NCI-H226 (cell line): ENCODE measurements around the gene ISG20L2.
"Not testable (repeated sequence)": the region's sequence is repeated elsewhere in the genome, so short reads cannot be mapped to it uniquely, and the experiment has no call there.

Experiments used
- DNase-seq: peaks from one replicate; pipeline ENCODE4 v3.0.0-alpha.2; 2015

The ISG20L2 gene, protein sequence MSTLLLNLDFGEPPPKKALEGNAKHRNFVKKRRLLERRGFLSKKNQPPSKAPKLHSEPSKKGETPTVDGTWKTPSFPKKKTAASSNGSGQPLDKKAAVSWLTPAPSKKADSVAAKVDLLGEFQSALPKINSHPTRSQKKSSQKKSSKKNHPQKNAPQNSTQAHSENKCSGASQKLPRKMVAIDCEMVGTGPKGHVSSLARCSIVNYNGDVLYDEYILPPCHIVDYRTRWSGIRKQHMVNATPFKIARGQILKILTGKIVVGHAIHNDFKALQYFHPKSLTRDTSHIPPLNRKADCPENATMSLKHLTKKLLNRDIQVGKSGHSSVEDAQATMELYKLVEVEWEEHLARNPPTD

DNA sequence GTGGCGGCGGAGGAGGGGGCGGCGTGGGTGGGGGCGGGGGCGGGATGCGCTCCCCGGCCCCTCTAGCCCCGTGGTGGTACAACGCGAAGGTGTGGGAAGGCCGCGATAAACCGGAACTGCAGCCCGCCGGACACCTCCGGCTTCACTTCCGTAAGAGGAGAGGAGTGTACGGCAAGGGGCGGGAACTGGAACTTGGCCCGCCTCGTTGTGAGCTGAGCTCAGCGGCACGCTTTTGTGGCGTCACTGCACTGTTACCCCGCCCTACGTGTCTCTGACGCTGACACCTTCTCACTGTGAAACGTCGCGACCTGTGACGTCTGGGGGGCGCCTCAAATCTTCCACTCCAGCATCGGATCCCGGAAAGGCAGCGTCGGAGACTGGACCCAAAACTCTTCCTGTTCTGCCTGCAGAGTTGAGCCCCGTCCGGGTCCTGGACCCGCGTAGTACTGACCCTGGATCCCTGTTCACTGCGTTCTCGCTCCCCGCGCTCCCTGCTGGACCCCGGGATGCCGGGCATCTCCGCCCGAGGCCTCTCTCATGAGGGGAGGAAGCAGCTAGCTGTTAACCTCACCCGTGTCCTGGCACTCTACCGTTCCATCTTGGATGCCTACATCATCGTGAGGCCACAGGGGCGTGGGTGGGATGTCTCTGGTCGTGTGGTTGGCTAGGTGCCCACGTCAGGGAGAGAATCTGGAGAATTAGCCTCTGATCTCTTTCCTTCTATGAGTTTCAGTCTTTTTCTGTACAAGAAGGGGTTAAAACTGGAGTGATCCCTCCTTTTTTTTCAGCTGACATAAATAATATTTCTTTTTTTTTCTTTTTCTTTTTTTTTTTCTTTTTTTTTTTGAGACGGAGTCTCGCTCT is at the start of gene ISG20L2:
TSS of gene ISG20L2 (minus strand) at position 168 of the 864 bp plus-strand sequence. CDS start 1,114 bp downstream, outside the sequence.
- peak; percentile 98 for DNase-seq

DNA sequence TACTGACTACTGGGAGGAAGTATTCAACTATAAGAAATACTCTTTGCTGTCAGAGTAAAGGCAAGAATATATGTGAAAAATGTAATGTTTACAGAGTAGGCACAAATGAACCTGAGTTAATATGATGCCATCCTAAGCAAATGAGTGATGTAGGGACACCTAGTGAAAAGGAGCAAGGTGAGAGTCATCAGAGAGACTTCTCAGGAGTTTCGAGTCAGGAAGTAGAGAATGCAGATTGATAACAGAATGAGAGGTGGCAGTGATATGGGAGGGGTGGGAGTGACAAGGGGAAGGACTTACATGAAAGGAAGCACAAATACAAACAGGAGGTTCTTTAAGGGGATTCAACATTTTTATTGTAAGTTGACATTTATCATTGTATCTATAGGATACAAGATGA is 49.0 kb upstream of the ISG20L2 start:
- no peak for DNase-seq

DNA sequence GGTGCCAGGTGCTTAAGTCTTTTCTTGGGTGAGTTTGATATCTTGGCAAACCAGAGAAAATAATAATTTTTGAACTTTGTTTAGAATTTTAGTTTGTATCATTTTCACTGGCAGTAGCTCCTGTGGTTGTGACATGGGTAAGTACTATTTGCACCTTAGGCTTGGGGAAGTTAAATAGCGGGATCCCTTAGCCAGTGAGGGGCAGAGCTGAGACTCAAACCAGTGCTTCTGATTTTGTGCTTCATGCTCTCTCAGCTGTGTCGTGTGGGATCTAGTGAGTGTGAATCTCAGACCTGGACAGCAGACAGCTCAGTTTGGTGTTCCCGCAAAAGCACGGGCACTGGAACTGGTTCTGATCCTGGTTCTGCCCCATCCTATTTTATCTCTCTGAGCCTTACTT is 48.4 kb upstream of the ISG20L2 start:
- DNase-seq, result no peak

- no peak for DNase-seq
Measured at GRCh38 chr1:156775799-156776198, 47.2 kb upstream of the ISG20L2 start.

DNA sequence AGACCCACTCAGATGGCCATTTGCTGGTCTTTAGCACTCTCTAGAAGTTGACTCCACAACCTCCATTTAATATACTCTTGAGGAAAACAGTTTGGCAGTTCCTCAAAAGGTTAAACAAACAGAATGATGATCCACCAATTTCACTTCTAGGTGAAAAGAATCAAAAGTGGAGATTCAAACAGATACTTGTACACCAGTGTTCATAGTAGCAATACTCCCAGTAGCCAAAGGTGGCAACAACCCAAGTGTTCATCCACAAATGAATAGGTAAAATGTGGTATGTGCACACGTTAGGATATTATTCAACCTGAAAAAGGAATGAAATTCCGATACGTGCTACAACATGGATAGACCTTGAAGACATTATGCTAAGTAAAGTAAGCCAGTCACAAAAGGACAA is 45.0 kb upstream of the ISG20L2 start:
- DNase-seq, result no peak

DNA sequence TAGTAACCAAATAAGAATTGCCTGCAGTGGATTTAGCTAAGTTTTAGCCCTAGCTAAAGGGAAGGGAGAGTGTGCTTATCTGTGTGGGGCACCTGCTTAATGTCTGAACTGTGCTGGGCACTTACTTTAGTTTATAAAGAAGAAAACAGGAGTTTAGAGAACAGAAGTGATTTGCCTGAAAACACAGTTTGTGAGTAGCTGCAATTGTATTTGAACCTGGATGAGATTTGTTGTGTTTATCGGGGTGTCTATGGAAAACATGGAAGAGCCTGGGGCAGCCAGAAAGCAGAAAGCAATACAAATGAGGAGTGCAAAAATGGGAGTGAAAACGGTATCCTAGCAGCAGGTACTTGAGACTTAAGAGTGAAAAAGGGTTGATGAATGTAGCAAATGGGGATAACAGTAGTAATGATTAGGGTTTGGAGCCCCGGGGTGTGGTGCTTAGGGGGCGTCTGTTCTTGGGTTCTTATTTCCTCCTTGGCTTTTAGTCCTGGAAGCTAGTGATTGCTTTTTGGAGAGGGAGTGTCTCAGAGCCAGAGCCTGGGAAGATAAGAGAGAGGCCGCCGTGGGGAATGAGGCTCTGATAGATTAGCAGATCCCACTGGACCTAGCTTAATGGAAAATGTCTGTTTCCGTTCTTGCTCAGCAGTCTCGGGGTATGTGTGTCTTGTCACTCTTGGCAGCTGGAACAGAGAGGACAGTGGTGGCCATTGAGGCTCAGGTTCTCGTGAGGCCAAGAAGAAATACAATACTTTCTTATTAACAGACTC is 44.3 kb upstream of the ISG20L2 start:
- DNase-seq, result no peak

GRCh38 chr1:156772222-156772621 is 43.7 kb upstream of the ISG20L2 start:
- no peak for DNase-seq

GRCh38 chr1:156768610-156769295 is 40.2 kb upstream of the ISG20L2 start:
- DNase-seq, result no peak

- DNase-seq, result no peak
Measured at GRCh38 chr1:156767879-156768604, 39.5 kb upstream of the ISG20L2 start.

GRCh38 chr1:156767101-156767878 is 38.7 kb upstream of the ISG20L2 start, which contains the start of gene PRCC:
TSS of gene PRCC (plus strand) at chr1:156767535. CDS start at chr1:156767772, 237 bp downstream.
- peak; percentile 99 for DNase-seq

- DNase-seq, result no peak
Measured at GRCh38 chr1:156766298-156767100, 37.9 kb upstream of the ISG20L2 start.

- no peak for DNase-seq
Measured at GRCh38 chr1:156765666-156766065, 37.1 kb upstream of the ISG20L2 start.

DNA sequence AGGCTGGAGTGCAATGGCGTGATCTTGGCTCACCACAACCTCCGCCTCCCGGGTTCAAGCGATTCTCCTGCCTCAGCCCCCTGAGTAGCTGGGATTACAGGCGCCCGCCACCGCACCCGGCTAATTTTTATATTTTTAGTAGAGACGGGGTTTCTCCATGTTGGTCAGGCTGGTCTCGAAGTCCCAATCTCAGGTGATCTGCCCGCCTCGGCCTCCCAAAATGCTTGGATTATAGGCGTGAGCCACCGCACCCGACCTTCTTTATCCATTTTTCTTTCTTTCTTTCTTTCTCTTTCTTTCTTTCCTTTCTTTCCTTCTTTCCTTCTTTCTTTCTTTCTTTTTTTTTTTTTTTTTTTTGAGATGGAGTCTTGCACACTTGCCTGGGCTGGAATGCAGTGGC is 36.6 kb upstream of the ISG20L2 start:
- not testable (repeated sequence) for DNase-seq

DNA sequence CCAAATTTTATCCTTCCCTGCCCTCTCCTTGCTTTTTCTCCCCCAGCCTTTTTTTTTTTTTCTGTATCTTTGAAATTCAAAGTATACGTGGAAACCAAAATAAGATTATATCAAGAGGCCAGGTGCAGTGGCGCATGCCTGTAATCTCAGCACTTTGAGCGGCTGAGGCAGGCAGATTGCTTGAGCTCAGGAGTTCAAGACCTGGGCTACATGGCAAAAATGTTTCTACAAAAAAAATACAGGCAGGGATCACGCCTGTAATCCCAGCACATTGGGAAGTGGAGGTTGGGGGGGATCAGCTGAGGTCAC is 32.2 kb upstream of the ISG20L2 start:
- no peak for DNase-seq

- no peak for DNase-seq
Measured at GRCh38 chr1:156760092-156760795, 31.7 kb upstream of the ISG20L2 start.

DNA sequence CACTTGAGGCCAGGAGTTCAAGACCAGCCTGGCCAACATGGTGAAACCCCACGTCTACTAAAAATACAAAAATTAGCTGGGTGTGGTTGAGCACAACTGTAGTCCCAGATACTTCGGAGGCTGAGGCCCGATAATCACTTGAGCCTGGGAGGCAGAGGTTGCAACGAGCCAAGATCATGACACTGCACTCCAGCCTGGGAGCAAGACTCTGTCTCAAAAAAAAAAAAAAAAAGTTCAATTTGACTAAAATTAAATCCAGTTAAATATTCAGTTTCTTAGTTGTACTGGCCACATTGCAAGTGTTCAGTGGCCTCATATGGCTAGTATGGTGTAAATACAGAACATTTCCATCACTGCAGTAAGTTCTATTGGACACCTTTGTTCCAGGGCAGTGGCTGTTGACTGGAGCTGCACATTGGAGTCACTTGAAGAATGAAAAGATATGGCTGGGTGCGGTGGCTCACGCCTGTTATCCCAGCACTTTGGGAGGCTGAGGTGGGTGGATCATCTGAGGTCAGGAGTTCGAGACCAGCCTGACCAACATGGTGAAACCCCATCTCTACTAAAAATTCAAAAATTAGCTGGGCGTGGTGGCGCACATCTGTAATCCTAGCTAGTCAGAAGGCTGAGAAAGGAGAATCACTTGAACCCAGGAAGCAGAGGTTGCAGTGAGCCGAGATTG is 29.1 kb upstream of the ISG20L2 start:
- not testable (repeated sequence) for DNase-seq

GRCh38 chr1:156756355-156756754 is 27.8 kb upstream of the ISG20L2 start:
- no peak for DNase-seq

GRCh38 chr1:156755527-156755950 is 27.0 kb upstream of the ISG20L2 start:
- DNase-seq, result no peak

GRCh38 chr1:156754219-156754618 is 25.7 kb upstream of the ISG20L2 start:
- no peak for DNase-seq
